Left lobe of liver (tissue), 1 donor: ENCODE data around the gene VTI1B. TPM values are rescaled to one million over a fixed set of nuclear protein-coding genes. Genes with fewer than 3 reads are reported as not detected.

Experiments used
- total RNA-seq: library from RNA; stranded (reverse); gene quantifications from one replicate; pipeline ENCODE4 v1.2.1, GENCODE V29; 2021
- donor health status: DM: no; HTN: yes; CAD: no.

Gene VTI1B
- total RNA-seq, 1 donor from 2014 or later: 58.9 TPM

Other genes starting within 250 kb of the VTI1B start
- gene TMEM229B, start 185.9 kb downstream of the VTI1B start, total RNA-seq: 0.93 TPM
- gene PLEKHH1, start 141.3 kb downstream of the VTI1B start, total RNA-seq: 2.9 TPM
- 16.3 TPM for gene PIGH, start 74.4 kb downstream of the VTI1B start, total RNA-seq
- 0.48 TPM for gene ARG2, start 54.7 kb downstream of the VTI1B start, total RNA-seq
- 85.1 TPM for gene RDH11, start 21.1 kb upstream of the VTI1B start, total RNA-seq
- 1.4 TPM for gene RDH12, start 27.3 kb upstream of the VTI1B start, total RNA-seq
- gene ZFYVE26, start 142.0 kb upstream of the VTI1B start, total RNA-seq: 9.9 TPM
- gene RAD51B, start 145.1 kb upstream of the VTI1B start, total RNA-seq: 3.3 TPM